IPS DF 19.7 (cell line): ENCODE data around the gene DNMT1.

Experiments
- DNase-seq: peaks from one replicate; pipeline ENCODE4 v3.0.0-alpha.2; 2013; ENCODE audit warnings: low read depth, low spot score

Gene DNMT1

GRCh38 chr19:10114651-10115391 is 79.9 kb downstream of the DNMT1 start:
- no peak for DNase-seq

GRCh38 chr19:10113964-10114650 is 80.6 kb downstream of the DNMT1 start:
- no peak for DNase-seq

- no peak for DNase-seq
Observed at GRCh38 chr19:10113592-10113963, 81.2 kb downstream of the DNMT1 start.

- DNase-seq = no peak
Observed at GRCh38 chr19:10112895-10113591, 81.7 kb downstream of the DNMT1 start.

- DNase-seq = no peak
Observed at GRCh38 chr19:10112037-10112761, 82.6 kb downstream of the DNMT1 start.

- DNase-seq = no peak
Observed at GRCh38 chr19:10111405-10111811, 83.3 kb downstream of the DNMT1 start, which contains the start of gene P2RY11. P2RY11 (plus strand) TSS chr19:10111693; CDS start chr19:10111722, 29 bp downstream.

GRCh38 chr19:10110972-10111317 is 83.8 kb downstream of the DNMT1 start:
- DNase-seq = no peak

GRCh38 chr19:10110076-10110971 is 84.4 kb downstream of the DNMT1 start:
- no peak for DNase-seq

GRCh38 chr19:10109528-10109927 is 85.2 kb downstream of the DNMT1 start:
- DNase-seq = no peak

GRCh38 chr19:10107817-10108367 is 86.9 kb downstream of the DNMT1 start:
- no peak for DNase-seq

GRCh38 chr19:10107254-10107653 is 87.5 kb downstream of the DNMT1 start:
- DNase-seq = no peak

- peak; percentile 84 for DNase-seq
Observed at GRCh38 chr19:10106100-10106936, 88.4 kb downstream of the DNMT1 start, which contains the start of gene PPAN. PPAN (plus strand) TSS chr19:10106362; CDS start chr19:10106395, 33 bp downstream.

GRCh38 chr19:10105509-10106099 is 89.1 kb downstream of the DNMT1 start:
- no peak for DNase-seq

GRCh38 chr19:10104665-10105508 is 89.9 kb downstream of the DNMT1 start:
- DNase-seq = no peak

- no peak for DNase-seq
Observed at GRCh38 chr19:10104130-10104513, 90.6 kb downstream of the DNMT1 start.

- DNase-seq = no peak
Observed at GRCh38 chr19:10102787-10103236, 91.9 kb downstream of the DNMT1 start.

- DNase-seq = no peak
Observed at GRCh38 chr19:10100163-10100785, 94.5 kb downstream of the DNMT1 start.

GRCh38 chr19:10096615-10096963 is 98.2 kb downstream of the DNMT1 start:
- no peak for DNase-seq
